H9 (cell line): Measurements from ENCODE around the gene NKAIN4. TPM values are rescaled to one million over a fixed set of nuclear protein-coding genes. Genes with fewer than 3 reads are reported as not detected.

Experiments used
- DNase-seq: peaks from one replicate; pipeline ENCODE4 v3.0.0-alpha.2; 2017
- H2AFZ ChIP-seq: one replicate; pipeline ENCODE4 v1.6.1; 2013; ENCODE audit warnings: mild to moderate bottlenecking, low read length, control low read depth, moderate library complexity
- H2AK5ac ChIP-seq: 2 replicates; pipeline ENCODE4 v1.6.1; 2013; ENCODE audit warnings: low read length, control low read depth, mixed read lengths; ENCODE audit not compliant: insufficient read length
- H2BK120ac ChIP-seq: one replicate; pipeline ENCODE4 v1.6.1; 2013; ENCODE audit warnings: low read depth, mild to moderate bottlenecking, low read length, control low read depth, inconsistent platforms; ENCODE audit not compliant: poor library complexity, severe bottlenecking
- H2BK12ac ChIP-seq: 2 replicates; pipeline ENCODE4 v1.6.1; 2013; ENCODE audit warnings: low read length, control low read depth, mixed read lengths, low read depth; ENCODE audit not compliant: insufficient read length
- H2BK15ac ChIP-seq: 2 replicates; pipeline ENCODE4 v1.6.1; 2013; ENCODE audit warnings: low read depth, low read length, control low read depth
- H2BK20ac ChIP-seq: one replicate; pipeline ENCODE4 v1.6.1; 2013; ENCODE audit warnings: low read depth, mild to moderate bottlenecking, low read length, control low read depth, inconsistent platforms; ENCODE audit not compliant: poor library complexity, severe bottlenecking
- H2BK5ac ChIP-seq: 2 replicates; pipeline ENCODE4 v1.6.1; 2013; ENCODE audit warnings: low read length, control low read depth, mixed read lengths; ENCODE audit not compliant: insufficient read length
- H3K14ac ChIP-seq: 2 replicates; pipeline ENCODE4 v1.6.1; 2013; ENCODE audit warnings: low read length, control low read depth; ENCODE audit not compliant: insufficient read depth
- H3K18ac ChIP-seq: 2 replicates; pipeline ENCODE4 v1.6.1; 2013; ENCODE audit warnings: low read depth, mild to moderate bottlenecking, mixed read lengths, low read length, control low read depth; ENCODE audit not compliant: insufficient read length
- H3K23ac ChIP-seq: 2 replicates; pipeline ENCODE4 v1.6.1; 2013; ENCODE audit warnings: low read length, control low read depth, mixed read lengths, low read depth; ENCODE audit not compliant: insufficient read length
- H3K23me2 ChIP-seq: 2 replicates; pipeline ENCODE4 v1.6.1; 2013; ENCODE audit warnings: low read depth, mild to moderate bottlenecking, mixed read lengths, low read length, control low read depth; ENCODE audit not compliant: insufficient read length, poor library complexity, severe bottlenecking
- H3K27ac ChIP-seq: 2 replicates; pipeline ENCODE4 v1.5.1; 2013; ENCODE audit warnings: low read length, control low read depth, mixed read lengths, low read depth; ENCODE audit not compliant: insufficient read length
- H3K27me3 ChIP-seq: 2 replicates; pipeline ENCODE4 v1.6.1; 2013; ENCODE audit warnings: low read length, control low read depth, inconsistent platforms; ENCODE audit not compliant: insufficient read depth
- H3K4ac ChIP-seq: 2 replicates; pipeline ENCODE4 v1.6.1; 2013; ENCODE audit warnings: low read depth, mild to moderate bottlenecking, control low read depth, inconsistent platforms, low read length, moderate library complexity
- H3K4me1 ChIP-seq: 2 replicates; pipeline ENCODE4 v1.6.1; 2013; ENCODE audit warnings: low read length, control low read depth, inconsistent platforms; ENCODE audit not compliant: insufficient read depth
- H3K4me2 ChIP-seq: 2 replicates; pipeline ENCODE4 v1.6.1; 2013; ENCODE audit warnings: low read length, control low read depth, mixed read lengths; ENCODE audit not compliant: insufficient read length, insufficient read depth
- H3K56ac ChIP-seq: 2 replicates; pipeline ENCODE4 v1.6.1; 2013; ENCODE audit warnings: low read depth, mild to moderate bottlenecking, mixed read lengths, low read length, control low read depth; ENCODE audit not compliant: insufficient read length
- H3K79me1 ChIP-seq: 2 replicates; pipeline ENCODE4 v1.6.1; 2013; ENCODE audit warnings: low read depth, mild to moderate bottlenecking, moderate library complexity, low read length, control low read depth, inconsistent platforms; ENCODE audit not compliant: insufficient read depth, poor library complexity, severe bottlenecking
- H3K79me2 ChIP-seq: 2 replicates; pipeline ENCODE4 v1.6.1; 2013; ENCODE audit warnings: low read length, control low read depth, inconsistent platforms; ENCODE audit not compliant: insufficient read depth
- H3K9ac ChIP-seq: 2 replicates; pipeline ENCODE4 v1.6.1; 2013; ENCODE audit warnings: low read length, control low read depth, mixed read lengths; ENCODE audit not compliant: insufficient read length; ENCODE audit errors: extremely low read depth
- H3K9me3 ChIP-seq: one replicate; pipeline ENCODE4 v1.6.1; 2013; ENCODE audit warnings: low read depth, low read length, inconsistent platforms; ENCODE audit not compliant: control insufficient read depth
- H3T11ph ChIP-seq: one replicate; pipeline ENCODE4 v1.6.1; 2013; ENCODE audit warnings: mild to moderate bottlenecking, low read length, control low read depth, inconsistent platforms
- H4K20me1 ChIP-seq: one replicate; pipeline ENCODE4 v1.6.1; 2013; ENCODE audit not compliant: control insufficient read depth, insufficient read length, insufficient read depth
- H4K5ac ChIP-seq: 2 replicates; pipeline ENCODE4 v1.6.1; 2013; ENCODE audit warnings: low read depth, mild to moderate bottlenecking, mixed read lengths, low read length, control low read depth; ENCODE audit not compliant: insufficient read length
- H4K8ac ChIP-seq: replicated peaks from 2 replicates; pipeline ENCODE4 v1.6.1; 2013; ENCODE audit warnings: low read length, control low read depth, mixed read lengths, low read depth; ENCODE audit not compliant: insufficient read length
- H4K91ac ChIP-seq: 2 replicates; pipeline ENCODE4 v1.6.1; 2013; ENCODE audit warnings: low read depth, mild to moderate bottlenecking, moderate library complexity, mixed read lengths, low read length, control low read depth; ENCODE audit not compliant: insufficient read length
- H3K27ac Mint-ChIP-seq, 3 experiments: 2 replicates in 2 of 3; 3 replicates in 1 of 3; pipeline ENCODE4 v1.8.0; 2020 to 2021; ENCODE audit warnings: mixed read lengths in 3 of 3, mild to moderate bottlenecking in 1 of 3, moderate library complexity in 1 of 3
- H3K27me3 Mint-ChIP-seq: 2 replicates; pipeline ENCODE4 v1.8.0; 2021; ENCODE audit warnings: low read depth, mild to moderate bottlenecking, moderate library complexity, mixed read lengths
- H3K36me3 Mint-ChIP-seq, 3 experiments: 2 replicates in 2 of 3; 3 replicates in 1 of 3; pipeline ENCODE4 v1.8.0; 2020 to 2021; ENCODE audit warnings: low read depth in 3 of 3, mixed read lengths in 3 of 3; ENCODE audit not compliant: insufficient read depth in 1 of 3
- H3K4me1 Mint-ChIP-seq, 2 experiments: 2 replicates each; pipeline ENCODE4 v1.8.0; 2020; ENCODE audit warnings: mixed read lengths in 2 of 2
- H3K4me3 Mint-ChIP-seq, 2 experiments: 2 replicates in 1 of 2; 3 replicates in 1 of 2; pipeline ENCODE4 v1.8.0; 2020 to 2021; ENCODE audit warnings: mild to moderate bottlenecking in 2 of 2, mixed read lengths in 2 of 2, moderate library complexity in 1 of 2
- H3K9me3 Mint-ChIP-seq, 2 experiments: 2 replicates in 1 of 2; 3 replicates in 1 of 2; pipeline ENCODE4 v1.8.0; 2020; ENCODE audit warnings: mild to moderate bottlenecking in 2 of 2, mixed read lengths in 2 of 2, moderate library complexity in 1 of 2
- CTCF ChIP-seq: fragments of 200-600 bp; sonication (generic); conservative IDR thresholded peaks from 3 replicates; pipeline ENCODE4 v1.8.0; 2021; ENCODE audit warnings: antibody characterized with exemption, mild to moderate bottlenecking
- WGBS: extraction: QIAGEN DNeasy Blood & Tissue Kit; methylation state at CpG from one replicate; pipeline ENCODE4 v1.1.7; 2013; ENCODE audit warnings: missing lambda C conversion rate, low lambda C conversion rate, mixed read lengths; ENCODE audit not compliant: insufficient read length; ENCODE audit errors: extremely low coverage; 5-methylcytosine and 5-hydroxymethylcytosine counted together
- total RNA-seq: library from RNA; stranded (reverse); gene quantifications from 2 replicates; pipeline ENCODE4 v1.2.1, GENCODE V29; 2021

NKAIN4 gene
- total RNA-seq, 1 experiment from 2014 or later, result 20.9 TPM

- no peak overlapping the region for H2BK12ac ChIP-seq
- H4K91ac ChIP-seq, result no peak overlapping the region
- WGBS, result no CpG with 5 or more reads among the region's 17 CpGs
- no peak overlapping the region for H2AFZ ChIP-seq
- no peak overlapping the region for H3K14ac ChIP-seq
- no peak overlapping the region for H2AK5ac ChIP-seq
- no peak overlapping the region for H2BK120ac ChIP-seq
- Mint-ChIP-seq H3K36me3 (peaks cover 13 to 42% (median 32%) of the 10 kb centered on the region in 3 experiments), H3K27ac (peak overlapping the region in 1 of 3 experiments; percentile 73; a peak in 1 of 7 replicates), H3K9me3 (no peaks in the 10 kb centered on the region), H3K4me1 (peaks cover 12% of the 10 kb centered on the region in 2 experiments; a peak in 3 of 4 replicates), H3K27me3 (no peaks in the 10 kb centered on the region), H3K4me3 (peak overlapping the region; percentile 36 to 60; a peak in 3 of 5 replicates)
- no peak overlapping the region for H4K8ac ChIP-seq
- H2BK5ac ChIP-seq, result no peak overlapping the region
- no peaks in the 10 kb centered on the region for H3K23me2 ChIP-seq
- no peak overlapping the region for H4K5ac ChIP-seq
- peaks cover 14% of the 10 kb centered on the region for H3K79me1 ChIP-seq
- H4K20me1 ChIP-seq, result no peaks in the 10 kb centered on the region
- H3K4me1 ChIP-seq, result 0 out of 2 replicates have a peak, but pooled peaks cover 2% of the 10 kb centered on the region
- H3K4me2 ChIP-seq, result no peak overlapping the region
- H3K9ac ChIP-seq, result no peak overlapping the region
- no peak overlapping the region for H3K23ac ChIP-seq
- H3K79me2 ChIP-seq, result peaks cover 27% of the 10 kb centered on the region; the same call in 1 of the 2 replicates
- no peak for TF ChIP-seq CTCF
- DNase-seq, result no peak
- H3K27me3 ChIP-seq, result no peaks in the 10 kb centered on the region
- no peak overlapping the region for H2BK15ac ChIP-seq
- H3K9me3 ChIP-seq, result no peaks in the 10 kb centered on the region
- H3K56ac ChIP-seq, result no peak overlapping the region
- no peak overlapping the region for H3K18ac ChIP-seq
- no peak overlapping the region for H3K27ac ChIP-seq
- H3T11ph ChIP-seq, result no peak overlapping the region
- H2BK20ac ChIP-seq, result no peak overlapping the region
- no peak overlapping the region for H3K4ac ChIP-seq
These were observed 20.3 kb upstream of the NKAIN4 start for GRCh38 chr20:63274381-63275228.
